Stomach (tissue), 9 donors: ENCODE measurements around the gene MRPS16. TPM values are rescaled to one million over a fixed set of nuclear protein-coding genes. Genes with fewer than 3 reads are reported as not detected.

Experiments used
- DNase-seq, 2 donors: peaks; one replicate each; pipeline versions ENCODE4 v3.0.0 to v3.0.0-alpha.2; 2013 to 2019
- H3K27ac ChIP-seq, 5 donors: fragments of 200-600 bp in 4 of 5; sonication (generic) in 4 of 5; one replicate each; pipeline ENCODE4 v1.5.1; 2013 to 2019; ENCODE audit warnings: mild to moderate bottlenecking in 1 of 5, moderate library complexity in 1 of 5
- H3K27me3 ChIP-seq, 3 donors: fragments of 200-600 bp; sonication (generic); one replicate each; pipeline ENCODE4 v1.5.1; 2017 to 2019; ENCODE audit warnings: mixed run types in 1 of 3
- H3K36me3 ChIP-seq, 4 donors: fragments of 200-600 bp; sonication (generic); 1 replicate in 3 of 4; 2 replicates in 1 of 4; pipeline ENCODE4 v1.5.1; 2016 to 2019
- H3K4me1 ChIP-seq, 4 donors: fragments of 200-600 bp; sonication (generic); one replicate each; pipeline ENCODE4 v1.5.1; 2016 to 2019
- H3K4me3 ChIP-seq, 4 donors: fragments of 200-600 bp; sonication (generic) in 3 of 4; one replicate each; pipeline ENCODE4 v1.5.1; 2016 to 2019; ENCODE audit warnings: mild to moderate bottlenecking in 1 of 4
- H3K9me3 ChIP-seq, 4 donors: fragments of 200-600 bp; sonication (generic); one replicate each; pipeline ENCODE4 v1.5.1; 2016 to 2019
- CTCF ChIP-seq, 7 experiments: fragments of 450-650 bp in 4 of 7; fragments of 200-600 bp in 3 of 7; sonication (generic) in 3 of 7; IDR thresholded peaks; one replicate each; pipeline ENCODE4 v1.5.1; 2016 to 2019; ENCODE audit warnings: antibody characterized with exemption in 7 of 7, control low read depth in 2 of 7, mild to moderate bottlenecking in 1 of 7
- EP300 ChIP-seq: sonication (generic); formaldehyde crosslinking; IDR thresholded peaks from one replicate; pipeline ENCODE4 v1.6.1; 2017; ENCODE audit warnings: antibody characterized with exemption
- POLR2A ChIP-seq, 4 donors: fragments of 450-650 bp; IDR thresholded peaks; one replicate each; pipeline ENCODE4 v1.6.1; 2016; ENCODE audit warnings: antibody characterized with exemption in 4 of 4, control low read depth in 2 of 4, mild to moderate bottlenecking in 1 of 4, moderate library complexity in 1 of 4
- POLR2AphosphoS5 ChIP-seq, 3 donors: sonication (generic); formaldehyde crosslinking; IDR thresholded peaks; one replicate each; pipeline ENCODE4 v1.6.1; 2016; ENCODE audit warnings: antibody characterized with exemption in 3 of 3
- WGBS, 5 donors: extraction: QIAGEN DNeasy Blood & Tissue Kit in 3 of 5; methylation state at CpG; one replicate each; pipeline versions ENCODE4 v1.1.5 to v1.1.7; 2013 to 2018; 5-methylcytosine and 5-hydroxymethylcytosine counted together
- intact Hi-C: fragments of 100-400 bp; cut with DNase I; formaldehyde crosslinking; loops from one replicate; pipeline ENCODE4 v1.15.1; 2023; ENCODE audit warnings: low total_unique reads
- polyA plus RNA-seq, 3 donors: library from polyadenylated mRNA; stranded (reverse); fragments of 200-250 nt; gene quantifications; one replicate each; pipeline ENCODE4 v1.2.3, GENCODE V29; 2013
- total RNA-seq, 5 donors: library from RNA; depleted of rRNA; stranded (reverse); fragments of >200 nt; gene quantifications; one replicate each; pipeline versions ENCODE4 v1.1.0 to v1.2.3, GENCODE V29; 2014 to 2016
- donor health status: healthy with polysubstance abuse.
- donor health status: Bipolar disorder and iron deficiency.
- donor health status: healthy.

MRPS16 gene
- total and polyA plus RNA-seq, 8 donors, result 6.4 to 68.7 (median 55.6) TPM

- TF ChIP-seq EP300 (no peak), CTCF (IDR thresholded peaks at IDR 0.05) (no peak), POLR2AphosphoS5 (IDR thresholded peaks at IDR 0.05) (no peak), POLR2A (IDR thresholded peaks at IDR 0.05) (no peak)
These were observed 37.5 kb upstream of the MRPS16 start for GRCh38 chr10:73289958-73290357.

GRCh38 chr10:73287441-73287840 is 35.0 kb upstream of the MRPS16 start:
- DNase-seq, result no peak
- intact Hi-C loops, result no loop called here
- no peak for TF ChIP-seq EP300
- no peak for TF ChIP-seq POLR2A (IDR thresholded peaks at IDR 0.05)
- TF ChIP-seq POLR2AphosphoS5 (IDR thresholded peaks at IDR 0.05), result no peak
- TF ChIP-seq CTCF (IDR thresholded peaks at IDR 0.05), result no peak
- Histone ChIP-seq H3K27me3 (no peaks in the 10 kb centered on the region), H3K27ac (no peak overlapping the region), H3K4me1 (no peaks in the 10 kb centered on the region), H3K9me3 (no peaks in the 10 kb centered on the region), H3K36me3 (peaks cover 0 to 21% (median 2%) of the 10 kb centered on the region in 4 donors), H3K4me3 (no peak overlapping the region)
- 75 to 96% (median 86%) methylated on average over 1 of the region's 1 CpG for WGBS, 5 donors

More at GRCh38 chr10:73289958-73290357, 37.5 kb upstream of the MRPS16 start:
- H3K4me1 ChIP-seq, result no peaks in the 10 kb centered on the region
- no peaks in the 10 kb centered on the region for H3K9me3 ChIP-seq
- peaks cover 0 to 21% (median 2%) of the 10 kb centered on the region in 4 donors for H3K36me3 ChIP-seq
- intact Hi-C loops, result no loop called here
- H3K27ac ChIP-seq, result no peak overlapping the region
- no peaks in the 10 kb centered on the region for H3K27me3 ChIP-seq
- WGBS, 5 donors, result 93 to 100% (median 98%) methylated on average over 1 of the region's 1 CpG
- no peak overlapping the region for H3K4me3 ChIP-seq
- no peak for DNase-seq

GRCh38 chr10:73281097-73281496 is 28.7 kb upstream of the MRPS16 start:
- no peak for TF ChIP-seq POLR2AphosphoS5 (IDR thresholded peaks at IDR 0.05)
- TF ChIP-seq EP300, result no peak
- no peak for TF ChIP-seq CTCF (IDR thresholded peaks at IDR 0.05)
- no peak for TF ChIP-seq POLR2A (IDR thresholded peaks at IDR 0.05)

DNA sequence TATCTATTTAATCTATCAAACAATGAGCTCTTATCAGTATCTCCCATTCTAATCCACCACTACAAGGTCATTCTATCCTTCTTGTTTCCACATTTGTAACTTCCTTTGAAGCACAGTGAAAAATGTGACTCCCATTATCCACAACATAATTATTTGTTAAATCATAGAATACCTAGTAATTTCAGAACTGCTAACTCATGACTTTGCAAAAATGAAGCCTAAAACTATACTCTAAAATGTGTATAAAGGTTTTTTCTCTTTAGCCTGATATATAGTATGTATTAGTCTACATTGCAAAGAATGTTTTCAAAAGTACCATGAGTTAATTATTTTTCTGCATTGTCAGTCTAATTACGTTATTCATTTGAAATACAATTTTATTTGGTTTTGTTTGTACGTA is 12.0 kb upstream of the MRPS16 start:
- TF ChIP-seq CTCF (IDR thresholded peaks at IDR 0.05) (no peak), POLR2AphosphoS5 (IDR thresholded peaks at IDR 0.05) (no peak), EP300 (no peak)
- no peak for DNase-seq
- Histone ChIP-seq H3K27me3 (no peaks in the 10 kb centered on the region), H3K9me3 (peaks cover 0 to 3% (median 0%) of the 10 kb centered on the region in 4 donors), H3K4me3 (no peak overlapping the region), H3K4me1 (peaks cover 0 to 6% (median 0%) of the 10 kb centered on the region in 4 donors), H3K27ac (no peak overlapping the region), H3K36me3 (no peaks in the 10 kb centered on the region)
- 88 to 97% (median 95%) methylated on average over 2 of the region's 2 CpGs for WGBS, 5 donors
- intact Hi-C loops, result no loop called here

More at GRCh38 chr10:73281097-73281496, 28.7 kb upstream of the MRPS16 start:
- H3K27me3 ChIP-seq, result no peaks in the 10 kb centered on the region
- no peak for DNase-seq
- no peak overlapping the region for H3K27ac ChIP-seq
- WGBS, 5 donors, result 87 to 94% (median 93%) methylated on average over 3 of the region's 3 CpGs
- H3K36me3 ChIP-seq, result no peaks in the 10 kb centered on the region
- intact Hi-C loops, result no loop called here
- H3K9me3 ChIP-seq, result no peaks in the 10 kb centered on the region
- no peak overlapping the region for H3K4me3 ChIP-seq
- no peaks in the 10 kb centered on the region for H3K4me1 ChIP-seq
